WTC11 (cell line): ENCODE measurements around the gene OSBPL7. TPM values are rescaled to one million over a fixed set of nuclear protein-coding genes. Genes with fewer than 3 reads are reported as not detected.

Experiments used
- ATAC-seq: fragments of 200-7000 bp; cut with Tn5 transposase; 2 replicates; pipeline ENCODE4 v1.10.0; 2021; ENCODE audit warnings: mild to moderate bottlenecking, moderate library complexity
- CTCF ChIA-PET: fragments of 300-600 bp; sonication (Branson Sonifier 250); formaldehyde crosslinking; loops from one replicate; lab custom pipeline; 2021; ENCODE audit warnings: antibody characterized with exemption; lab: Charles Lee
- POLR2A ChIA-PET: fragments of 350-600 bp; sonication (Branson Sonifier 250); formaldehyde crosslinking; loops from one replicate; lab custom pipeline; 2021; ENCODE audit warnings: antibody characterized with exemption; lab: Charles Lee
- DNase-seq: peaks from one replicate; pipeline ENCODE4 v3.0.0; 2021; ENCODE audit warnings: low spot score
- H3K27ac Mint-ChIP-seq: 2 replicates; pipeline ENCODE4 v1.8.0; 2021; ENCODE audit warnings: mixed read lengths
- H3K27me3 Mint-ChIP-seq: 2 replicates; pipeline ENCODE4 v1.8.0; 2021; ENCODE audit warnings: low read depth, mild to moderate bottlenecking, moderate library complexity, mixed read lengths
- H3K36me3 Mint-ChIP-seq: 2 replicates; pipeline ENCODE4 v1.8.0; 2021; ENCODE audit warnings: mixed read lengths
- H3K4me1 Mint-ChIP-seq: 2 replicates; pipeline ENCODE4 v1.8.0; 2022; ENCODE audit warnings: mixed read lengths
- H3K4me3 Mint-ChIP-seq: 2 replicates; pipeline ENCODE4 v1.8.0; 2021; ENCODE audit warnings: mild to moderate bottlenecking, moderate library complexity, mixed read lengths
- H3K9me3 Mint-ChIP-seq: 2 replicates; pipeline ENCODE4 v1.8.0; 2021; ENCODE audit warnings: mixed read lengths
- ATF2 ChIP-seq: sonication (generic); formaldehyde crosslinking; IDR thresholded peaks from 2 replicates; pipeline ENCODE4 v1.8.1; 2022; ENCODE audit warnings: low read depth, missing genetic modification reagents, borderline replicate concordance
- CTCF ChIP-seq: fragments of 200-600 bp; IDR thresholded peaks from 2 replicates; pipeline ENCODE4 v1.8.0; 2022; ENCODE audit warnings: antibody characterized with exemption
- ETV6 ChIP-seq: sonication (generic); formaldehyde crosslinking; IDR thresholded peaks from 2 replicates; pipeline ENCODE4 v1.8.1; 2022; ENCODE audit warnings: mild to moderate bottlenecking, missing genetic modification reagents
- GRHL2 ChIP-seq: fragments of 250-450 bp; sonication (Bioruptor Pico); IDR thresholded peaks from 2 replicates; pipeline ENCODE4 v1.8.0; 2022; ENCODE audit warnings: mild to moderate bottlenecking, moderate library complexity; ENCODE audit not compliant: insufficient replicate concordance, severe bottlenecking
- JAZF1 ChIP-seq: fragments of 250-450 bp; sonication (Bioruptor Pico); IDR thresholded peaks from 2 replicates; pipeline ENCODE4 v1.9.0; 2021; ENCODE audit warnings: moderate library complexity, mild to moderate bottlenecking, inconsistent platforms
- NFYB ChIP-seq: sonication (generic); formaldehyde crosslinking; conservative IDR thresholded peaks from 2 replicates; pipeline ENCODE4 v1.8.0; 2022; ENCODE audit warnings: low read depth, missing genetic modification reagents
- NR3C1 ChIP-seq: sonication (generic); formaldehyde crosslinking; conservative IDR thresholded peaks from 2 replicates; pipeline ENCODE4 v1.8.1; 2023; ENCODE audit warnings: low read depth, mild to moderate bottlenecking, missing genetic modification reagents
- SMAD3 ChIP-seq: sonication (generic); formaldehyde crosslinking; IDR thresholded peaks from 2 replicates; pipeline ENCODE4 v1.8.0; 2022; ENCODE audit warnings: missing genetic modification reagents, mild to moderate bottlenecking, borderline replicate concordance
- TCF7 ChIP-seq: sonication (generic); formaldehyde crosslinking; IDR thresholded peaks from 2 replicates; pipeline ENCODE4 v1.8.0; 2022; ENCODE audit warnings: mild to moderate bottlenecking, low read depth, missing genetic modification reagents, moderate library complexity
- TEAD4 ChIP-seq: sonication (generic); formaldehyde crosslinking; IDR thresholded peaks from 2 replicates; pipeline ENCODE4 v1.8.0; 2022; ENCODE audit warnings: mild to moderate bottlenecking, missing genetic modification reagents
- TP53 ChIP-seq: sonication (generic); formaldehyde crosslinking; IDR thresholded peaks from 2 replicates; pipeline ENCODE4 v1.8.1; 2023; ENCODE audit warnings: mild to moderate bottlenecking, missing genetic modification reagents
- ZNF138 ChIP-seq: sonication (generic); formaldehyde crosslinking; conservative IDR thresholded peaks from 2 replicates; pipeline ENCODE4 v1.8.1; 2022; ENCODE audit warnings: mild to moderate bottlenecking, moderate library complexity, missing genetic modification reagents
- ZNF317 ChIP-seq: sonication (generic); formaldehyde crosslinking; IDR thresholded peaks from 2 replicates; pipeline ENCODE4 v1.8.1; 2023; ENCODE audit warnings: low read depth, mild to moderate bottlenecking, moderate library complexity, missing genetic modification reagents, borderline replicate concordance
- ZNF416 ChIP-seq: fragments of 250-450 bp; sonication (Bioruptor Pico); IDR thresholded peaks from 2 replicates; pipeline ENCODE4 v1.9.0; 2021; ENCODE audit warnings: mild to moderate bottlenecking, inconsistent platforms
- ZNF425 ChIP-seq: fragments of 250-450 bp; sonication (Bioruptor Pico); conservative IDR thresholded peaks from 2 replicates; pipeline ENCODE4 v1.9.0; 2021; ENCODE audit warnings: mild to moderate bottlenecking
- total RNA-seq: library from RNA; stranded (reverse); gene quantifications from 3 replicates; pipeline ENCODE4 v1.2.3, GENCODE V29; 2021
- TF ChIP-seq, protein P1 (sequence below): sonication (generic); formaldehyde crosslinking; IDR thresholded peaks from 2 replicates; pipeline ENCODE4 v1.8.1; 2023; ENCODE audit warnings: mild to moderate bottlenecking, moderate library complexity, missing genetic modification reagents
- TF ChIP-seq, protein P2 (sequence below): fragments of 250-450 bp; sonication (Bioruptor Pico); IDR thresholded peaks from 2 replicates; pipeline ENCODE4 v1.9.0; 2021; ENCODE audit warnings: moderate library complexity, mild to moderate bottlenecking, inconsistent platforms, borderline replicate concordance
- TF ChIP-seq, protein P3 (sequence below): sonication (generic); formaldehyde crosslinking; IDR thresholded peaks from 2 replicates; pipeline ENCODE4 v1.8.0; 2022; ENCODE audit warnings: missing genetic modification reagents
- TF ChIP-seq, protein P4 (sequence below): sonication (generic); formaldehyde crosslinking; IDR thresholded peaks from 2 replicates; pipeline ENCODE4 v1.8.1; 2023; ENCODE audit warnings: mild to moderate bottlenecking, missing genetic modification reagents, moderate library complexity

OSBPL7 gene
- total RNA-seq, 1 experiment from 2014 or later, result 13.5 TPM

DNA sequence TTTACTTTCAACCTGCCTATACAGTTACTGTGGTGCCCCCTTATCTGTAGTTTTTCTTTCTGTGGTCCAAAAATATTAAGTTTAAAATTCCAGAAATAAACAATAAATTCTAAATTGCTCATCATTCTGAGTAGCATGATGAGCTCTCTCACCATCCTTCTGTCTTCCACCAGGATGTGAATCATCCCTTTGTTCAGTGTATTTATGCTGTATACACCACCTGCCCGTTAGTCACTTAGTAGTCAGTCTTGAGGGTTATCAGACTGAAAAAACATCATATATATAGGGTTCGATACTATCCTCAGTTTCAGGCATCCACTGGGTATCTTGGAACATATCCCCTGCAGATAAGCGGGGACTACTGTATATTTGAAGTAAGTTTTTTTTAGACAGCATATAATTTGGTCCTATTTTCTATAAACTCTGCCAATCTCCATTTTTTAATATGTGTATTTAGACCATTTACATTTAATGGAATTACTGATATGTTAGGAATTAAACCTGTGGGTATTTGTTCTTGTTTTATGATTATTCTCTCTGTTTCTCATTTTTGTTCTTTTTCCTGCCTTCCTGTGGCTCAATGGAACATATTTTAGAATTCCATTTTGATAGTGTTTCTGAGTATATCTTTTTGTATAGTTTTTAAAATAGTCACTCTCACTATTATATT is 57.5 kb downstream of the OSBPL7 start:
- TF ChIP-seq TEAD4 (CRISPR knock-in tag) (no peak), JAZF1 (CRISPR knock-in tag) (no peak), ETV6 (CRISPR knock-in tag) (no peak), TCF7 (CRISPR knock-in tag) (no peak), GRHL2 (no peak), ZNF317 (no peak)
- TF ChIP-seq, protein P1, sequence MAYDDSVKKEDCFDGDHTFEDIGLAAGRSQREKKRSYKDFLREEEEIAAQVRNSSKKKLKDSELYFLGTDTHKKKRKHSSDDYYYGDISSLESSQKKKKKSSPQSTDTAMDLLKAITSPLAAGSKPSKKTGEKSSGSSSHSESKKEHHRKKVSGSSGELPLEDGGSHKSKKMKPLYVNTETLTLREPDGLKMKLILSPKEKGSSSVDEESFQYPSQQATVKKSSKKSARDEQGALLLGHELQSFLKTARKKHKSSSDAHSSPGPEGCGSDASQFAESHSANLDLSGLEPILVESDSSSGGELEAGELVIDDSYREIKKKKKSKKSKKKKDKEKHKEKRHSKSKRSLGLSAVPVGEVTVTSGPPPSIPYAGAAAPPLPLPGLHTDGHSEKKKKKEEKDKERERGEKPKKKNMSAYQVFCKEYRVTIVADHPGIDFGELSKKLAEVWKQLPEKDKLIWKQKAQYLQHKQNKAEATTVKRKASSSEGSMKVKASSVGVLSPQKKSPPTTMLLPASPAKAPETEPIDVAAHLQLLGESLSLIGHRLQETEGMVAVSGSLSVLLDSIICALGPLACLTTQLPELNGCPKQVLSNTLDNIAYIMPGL (CRISPR knock-in tag), result no peak
- no peaks in the 10 kb centered on the region for H3K4me1 Mint-ChIP-seq
- H3K27ac Mint-ChIP-seq, result no peak overlapping the region
- ChIA-PET CTCF (no interaction called here), POLR2A (no interaction called here)
- no peak overlapping the region for H3K4me3 Mint-ChIP-seq
- DNase-seq, result no peak
- peaks cover 39% of the 10 kb centered on the region for H3K27me3 Mint-ChIP-seq
- no peak for ATAC-seq
- H3K9me3 Mint-ChIP-seq, result peaks cover 65% of the 10 kb centered on the region
- H3K36me3 Mint-ChIP-seq, result peaks cover 5% of the 10 kb centered on the region; the same call in 1 of the 2 replicates

DNA sequence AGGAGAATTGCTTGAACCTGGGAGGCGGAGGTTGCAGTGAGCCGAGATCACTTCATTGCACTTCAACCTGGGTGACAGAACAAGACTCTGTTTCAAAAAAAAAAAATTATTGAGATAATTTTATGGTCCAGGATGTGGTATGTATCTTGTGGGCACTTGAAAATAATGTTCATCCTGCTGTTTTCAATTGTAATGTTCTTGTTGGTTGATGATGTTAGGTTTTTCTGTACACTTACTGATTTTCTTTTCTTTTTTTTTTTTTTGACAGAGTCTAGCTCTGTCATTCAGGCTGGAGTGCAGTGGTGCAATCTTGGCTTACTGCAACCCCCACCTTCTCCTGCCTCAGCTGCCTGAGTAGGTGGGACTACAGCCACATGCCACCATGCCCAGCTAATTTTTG is 58.9 kb downstream of the OSBPL7 start:
- DNase-seq (no peak), ATAC-seq (no peak)
- Mint-ChIP-seq H3K27me3 (peaks cover 45% of the 10 kb centered on the region), H3K27ac (no peak overlapping the region), H3K36me3 (peaks cover 5% of the 10 kb centered on the region; the same call in 1 of the 2 replicates), H3K4me3 (no peak overlapping the region), H3K9me3 (peaks cover 59% of the 10 kb centered on the region), H3K4me1 (no peaks in the 10 kb centered on the region)
- POLR2A ChIA-PET, result no interaction called here
- CTCF ChIA-PET, result interaction anchor here (0.6 to 1.0 kb wide), 2 partner anchors 21 to 23 kb away, joined by 3 read pairs; no protein-coding TSS in a partner anchor
- TF ChIP-seq, protein P2, sequence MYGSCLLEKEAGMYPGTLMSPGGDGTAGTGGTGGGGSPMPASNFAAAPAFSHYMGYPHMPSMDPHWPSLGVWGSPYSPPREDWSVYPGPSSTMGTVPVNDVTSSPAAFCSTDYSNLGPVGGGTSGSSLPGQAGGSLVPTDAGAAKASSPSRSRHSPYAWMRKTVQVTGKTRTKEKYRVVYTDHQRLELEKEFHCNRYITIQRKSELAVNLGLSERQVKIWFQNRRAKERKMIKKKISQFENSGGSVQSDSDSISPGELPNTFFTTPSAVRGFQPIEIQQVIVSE (CRISPR knock-in tag), result no peak
- TF ChIP-seq ZNF138 (CRISPR knock-in tag), result no peak
- no peak for TF ChIP-seq TP53 (CRISPR knock-in tag)
- no peak for TF ChIP-seq NR3C1 (CRISPR knock-in tag)
- no peak for TF ChIP-seq CTCF
- no peak for TF ChIP-seq ATF2 (CRISPR knock-in tag)
- TF ChIP-seq, protein P3, sequence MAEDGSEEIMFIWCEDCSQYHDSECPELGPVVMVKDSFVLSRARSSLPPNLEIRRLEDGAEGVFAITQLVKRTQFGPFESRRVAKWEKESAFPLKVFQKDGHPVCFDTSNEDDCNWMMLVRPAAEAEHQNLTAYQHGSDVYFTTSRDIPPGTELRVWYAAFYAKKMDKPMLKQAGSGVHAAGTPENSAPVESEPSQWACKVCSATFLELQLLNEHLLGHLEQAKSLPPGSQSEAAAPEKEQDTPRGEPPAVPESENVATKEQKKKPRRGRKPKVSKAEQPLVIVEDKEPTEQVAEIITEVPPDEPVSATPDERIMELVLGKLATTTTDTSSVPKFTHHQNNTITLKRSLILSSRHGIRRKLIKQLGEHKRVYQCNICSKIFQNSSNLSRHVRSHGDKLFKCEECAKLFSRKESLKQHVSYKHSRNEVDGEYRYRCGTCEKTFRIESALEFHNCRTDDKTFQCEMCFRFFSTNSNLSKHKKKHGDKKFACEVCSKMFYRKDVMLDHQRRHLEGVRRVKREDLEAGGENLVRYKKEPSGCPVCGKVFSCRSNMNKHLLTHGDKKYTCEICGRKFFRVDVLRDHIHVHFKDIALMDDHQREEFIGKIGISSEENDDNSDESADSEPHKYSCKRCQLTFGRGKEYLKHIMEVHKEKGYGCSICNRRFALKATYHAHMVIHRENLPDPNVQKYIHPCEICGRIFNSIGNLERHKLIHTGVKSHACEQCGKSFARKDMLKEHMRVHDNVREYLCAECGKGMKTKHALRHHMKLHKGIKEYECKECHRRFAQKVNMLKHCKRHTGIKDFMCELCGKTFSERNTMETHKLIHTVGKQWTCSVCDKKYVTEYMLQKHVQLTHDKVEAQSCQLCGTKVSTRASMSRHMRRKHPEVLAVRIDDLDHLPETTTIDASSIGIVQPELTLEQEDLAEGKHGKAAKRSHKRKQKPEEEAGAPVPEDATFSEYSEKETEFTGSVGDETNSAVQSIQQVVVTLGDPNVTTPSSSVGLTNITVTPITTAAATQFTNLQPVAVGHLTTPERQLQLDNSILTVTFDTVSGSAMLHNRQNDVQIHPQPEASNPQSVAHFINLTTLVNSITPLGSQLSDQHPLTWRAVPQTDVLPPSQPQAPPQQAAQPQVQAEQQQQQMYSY, result no peak
- TF ChIP-seq NFYB (CRISPR knock-in tag), result no peak
- TF ChIP-seq, protein P4, sequence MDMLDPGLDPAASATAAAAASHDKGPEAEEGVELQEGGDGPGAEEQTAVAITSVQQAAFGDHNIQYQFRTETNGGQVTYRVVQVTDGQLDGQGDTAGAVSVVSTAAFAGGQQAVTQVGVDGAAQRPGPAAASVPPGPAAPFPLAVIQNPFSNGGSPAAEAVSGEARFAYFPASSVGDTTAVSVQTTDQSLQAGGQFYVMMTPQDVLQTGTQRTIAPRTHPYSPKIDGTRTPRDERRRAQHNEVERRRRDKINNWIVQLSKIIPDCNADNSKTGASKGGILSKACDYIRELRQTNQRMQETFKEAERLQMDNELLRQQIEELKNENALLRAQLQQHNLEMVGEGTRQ (CRISPR knock-in tag), result no peak
- no peak for TF ChIP-seq ZNF416
- TF ChIP-seq SMAD3 (CRISPR knock-in tag), result no peak
- TF ChIP-seq ZNF425 (CRISPR knock-in tag), result no peak
